ENCODE measurements around the gene GPC3.
A peak's percentile ranks its signal among the peaks of the same experiment; 100 is the strongest.
"Not testable (repeated sequence)": the region's sequence is repeated elsewhere in the genome, so short reads cannot be mapped to it uniquely, and the experiment has no call there.

Gene GPC3

GRCh38 chrX:133542476-133542875 is 442.9 kb downstream of the GPC3 start:
- DNase-seq = no peak

GRCh38 chrX:133541021-133541420 is 444.4 kb downstream of the GPC3 start:
- DNase-seq = no peak

GRCh38 chrX:133538148-133538547 is 447.2 kb downstream of the GPC3 start:
- DNase-seq = no peak

- DNase-seq = no peak
These were observed 448.3 kb downstream of the GPC3 start for GRCh38 chrX:133537142-133537541.

GRCh38 chrX:133535066-133535465 is 450.3 kb downstream of the GPC3 start:
- no peak for DNase-seq

GRCh38 chrX:133534172-133534571 is 451.2 kb downstream of the GPC3 start:
- DNase-seq = no peak

- no peak for DNase-seq
These were observed 452.1 kb downstream of the GPC3 start for GRCh38 chrX:133533249-133533648.

GRCh38 chrX:133530960-133531359 is 454.4 kb downstream of the GPC3 start:
- DNase-seq = no peak

- no peak for DNase-seq
These were observed 455.8 kb downstream of the GPC3 start for GRCh38 chrX:133529578-133529977.

- no peak for DNase-seq
These were observed 457.6 kb downstream of the GPC3 start for GRCh38 chrX:133527825-133528224.

- DNase-seq = no peak
These were observed 458.0 kb downstream of the GPC3 start for GRCh38 chrX:133527415-133527814.

GRCh38 chrX:133526773-133527172 is 458.6 kb downstream of the GPC3 start:
- DNase-seq = not testable (repeated sequence)

GRCh38 chrX:133523526-133523925 is 461.9 kb downstream of the GPC3 start:
- DNase-seq = no peak

GRCh38 chrX:133523081-133523487 is 462.3 kb downstream of the GPC3 start:
- no peak for DNase-seq

- DNase-seq = no peak
These were observed 468.7 kb downstream of the GPC3 start for GRCh38 chrX:133516686-133517085.

- no peak for DNase-seq
These were observed 470.9 kb downstream of the GPC3 start for GRCh38 chrX:133514486-133514885.

- DNase-seq = no peak
These were observed 472.3 kb downstream of the GPC3 start for GRCh38 chrX:133513123-133513522.

- no peak for DNase-seq
These were observed 474.4 kb downstream of the GPC3 start for GRCh38 chrX:133511041-133511440.

- DNase-seq = no peak
These were observed 488.0 kb downstream of the GPC3 start for GRCh38 chrX:133497356-133497755.

GRCh38 chrX:133495464-133496391 is 489.7 kb downstream of the GPC3 start:
- peak; percentile 15 for DNase-seq

GRCh38 chrX:133493366-133493765 is 492.0 kb downstream of the GPC3 start:
- DNase-seq = no peak

GRCh38 chrX:133490955-133491354 is 494.4 kb downstream of the GPC3 start:
- DNase-seq = no peak

Measured in amniotic stem cell (primary cell).